Myocyte (in vitro differentiated cells): ENCODE measurements around the gene ANKRD39. TPM values are rescaled to one million over a fixed set of nuclear protein-coding genes. Genes with fewer than 3 reads are reported as not detected.
A peak's percentile ranks its signal among the peaks of the same experiment; 100 is the strongest.
"Not testable (repeated sequence)": the region's sequence is repeated elsewhere in the genome, so short reads cannot be mapped to it uniquely, and the experiment has no call there.

Experiments
- DNase-seq: peaks from one replicate; pipeline ENCODE4 v3.0.0-alpha.2; 2012; ENCODE audit warnings: low read depth
- total RNA-seq: library from RNA; depleted of rRNA; stranded (reverse); fragments of >200 nt; gene quantifications from 2 replicates; pipeline ENCODE4 v1.2.3, GENCODE V29; 2014

The ANKRD39 gene
- total RNA-seq, 1 donor from 2014 or later = 10.5 TPM

DNA sequence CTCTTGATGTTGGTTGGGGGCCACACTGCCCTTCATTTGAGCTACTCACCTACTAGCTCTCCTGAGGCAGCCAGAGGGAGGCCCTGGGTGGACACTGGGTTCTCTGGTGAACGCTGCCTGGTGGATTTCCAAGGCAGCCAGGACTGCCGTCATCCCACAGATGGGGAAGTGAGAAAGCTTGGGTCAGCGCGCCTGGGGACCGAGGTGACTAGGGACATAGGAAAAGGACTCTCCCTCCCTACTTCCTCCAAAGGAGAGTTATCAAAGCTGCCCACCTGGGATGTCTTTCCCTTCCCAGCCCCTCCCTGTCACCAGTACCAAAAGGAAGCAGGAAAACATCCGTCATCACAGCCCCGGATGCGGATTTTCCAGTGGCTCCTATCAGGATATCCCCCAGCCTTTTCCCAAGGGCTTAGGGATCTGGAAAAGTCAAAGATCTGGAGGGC lies 15.9 kb upstream of the ANKRD39 start:
- no peak for DNase-seq

DNA sequence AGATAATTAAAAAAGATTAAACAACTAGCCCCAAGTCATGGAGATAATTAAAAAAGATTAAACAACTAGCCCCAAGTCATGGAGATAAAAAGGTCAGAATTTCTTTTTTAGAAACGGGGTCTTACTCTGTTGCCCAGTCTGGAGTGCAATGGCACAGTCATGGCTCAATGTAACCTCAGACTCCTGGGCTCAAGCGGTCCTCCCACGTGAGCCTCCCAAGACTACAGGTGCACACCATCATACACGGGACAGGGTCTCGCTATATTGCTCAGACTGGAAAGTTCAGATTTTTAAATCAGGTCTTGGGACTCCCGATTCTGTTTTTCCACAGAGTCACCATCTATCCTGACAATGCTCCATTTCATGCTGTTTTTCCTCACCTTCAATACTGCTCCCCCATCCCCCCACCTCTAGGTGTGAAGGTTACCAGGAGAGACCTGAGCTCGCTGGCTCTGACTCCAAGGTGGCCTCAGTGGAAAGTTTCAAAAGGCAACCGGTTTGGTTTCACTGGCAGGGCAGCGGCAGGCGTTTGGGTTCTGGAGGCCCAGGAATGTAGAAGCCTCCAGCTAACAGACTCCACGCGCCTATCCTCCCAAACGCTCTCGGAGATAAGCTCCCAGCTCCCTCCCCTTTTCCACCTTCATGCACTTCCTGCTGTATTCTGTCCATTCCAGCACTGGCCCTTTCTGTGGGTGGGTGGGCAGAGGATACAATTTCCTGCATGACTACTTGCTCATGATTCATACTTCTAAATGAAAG lies 15.0 kb upstream of the ANKRD39 start:
- no peak for DNase-seq

DNA sequence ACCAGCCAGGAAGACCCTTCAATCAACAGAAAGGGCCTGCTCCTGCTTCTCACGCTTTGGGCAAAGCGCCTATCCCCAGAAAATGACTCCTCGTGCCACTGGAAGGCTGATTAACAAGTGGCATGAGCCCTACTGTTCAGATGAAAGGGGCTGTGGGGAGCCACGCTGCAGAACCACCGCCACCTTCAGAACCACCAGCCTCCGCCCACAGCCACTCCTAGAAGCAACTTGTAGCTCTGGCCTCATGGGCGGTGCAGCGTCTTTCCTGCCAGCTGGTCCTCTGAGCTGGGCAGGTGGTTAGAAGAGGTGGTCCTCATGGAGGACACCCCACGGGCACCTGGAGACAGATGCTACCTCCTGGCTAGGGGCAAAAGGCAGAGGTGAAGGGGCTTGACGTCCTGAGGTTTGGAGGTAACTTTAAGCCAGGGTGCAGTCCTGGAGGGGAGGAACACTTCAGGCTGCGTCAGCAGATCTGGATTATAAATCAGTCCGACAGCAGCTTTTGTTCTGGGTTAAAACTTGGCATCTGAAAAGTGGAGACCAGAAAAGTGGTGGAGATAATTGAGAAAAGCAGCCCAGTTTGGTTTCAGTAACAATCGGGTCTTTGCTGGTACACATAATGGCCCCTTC lies 12.9 kb upstream of the ANKRD39 start:
- peak; percentile 79 for DNase-seq

DNA sequence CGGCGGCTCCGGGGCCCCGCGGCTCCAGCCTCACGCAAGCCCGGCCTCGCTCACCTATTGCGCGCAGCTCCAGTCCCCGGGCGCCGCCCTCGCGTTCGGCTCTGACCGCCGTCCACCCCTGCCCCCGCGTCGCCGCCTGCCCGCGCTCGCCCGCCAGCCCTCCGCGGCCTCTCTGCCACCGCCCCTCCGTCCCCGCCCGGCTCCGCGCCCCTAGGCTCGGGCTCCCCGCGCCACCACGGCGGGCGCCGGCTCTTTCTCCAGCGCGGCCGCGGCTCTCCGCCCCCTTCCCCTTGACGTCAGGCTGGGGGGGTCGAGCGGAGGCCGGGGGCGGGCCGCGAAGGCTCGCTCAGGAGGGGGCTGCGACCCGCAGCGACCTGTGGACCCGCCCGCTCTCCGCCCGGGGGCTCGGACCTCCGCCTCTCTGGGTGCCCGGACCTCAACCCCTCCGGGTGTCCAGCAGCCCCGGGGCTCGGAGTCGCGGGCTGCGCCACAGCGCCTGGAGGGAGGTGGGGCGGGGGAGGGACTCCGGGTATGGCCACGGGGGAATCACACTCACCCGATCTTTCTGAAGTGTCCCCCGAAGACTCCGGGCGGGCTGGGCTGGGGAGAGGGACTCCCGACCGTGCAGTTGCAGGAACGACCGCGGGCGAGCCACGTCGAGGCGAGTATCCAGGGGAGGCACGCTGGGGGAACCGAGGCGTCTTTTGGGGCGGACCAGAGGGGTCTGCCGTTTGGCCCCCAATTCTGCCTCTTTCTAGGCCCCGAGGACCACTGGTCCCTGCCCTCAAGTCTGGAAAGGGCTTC lies 12.2 kb upstream of the ANKRD39 start, which contains the start of gene SEMA4C:
SEMA4C (minus strand) TSS at position 259 of the 804 bp plus-strand sequence. CDS start 2,194 bp downstream, outside the sequence.
- peak; percentile 69 for DNase-seq

DNA sequence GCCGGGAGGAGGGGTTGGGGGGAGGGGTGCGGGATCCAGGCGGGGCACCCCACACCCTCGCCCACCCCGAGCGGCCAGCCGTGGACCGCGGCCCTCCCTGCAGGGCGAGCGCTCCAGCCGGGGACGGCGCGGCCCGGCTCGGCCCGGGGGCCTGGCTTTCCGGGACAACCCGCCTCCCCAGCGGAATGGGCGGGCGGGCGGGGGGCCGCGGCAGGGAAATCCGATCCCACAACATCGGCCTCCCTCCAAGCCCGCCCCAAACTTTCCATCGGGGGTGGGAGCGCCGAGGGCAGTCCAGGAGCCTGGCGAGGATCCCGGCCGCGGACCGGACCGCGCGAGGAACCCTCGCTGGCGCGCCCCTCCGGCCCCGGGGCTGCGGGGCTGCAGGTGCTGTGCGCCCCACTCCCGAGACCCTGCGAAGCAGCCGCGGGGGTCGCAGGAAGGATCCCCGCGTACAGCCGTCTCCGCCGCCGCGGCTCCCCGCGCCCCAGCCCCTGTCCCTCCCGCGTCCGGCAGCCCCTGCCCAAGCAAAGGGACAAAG lies 11.5 kb upstream of the ANKRD39 start:
- DNase-seq = peak; percentile 85

DNA sequence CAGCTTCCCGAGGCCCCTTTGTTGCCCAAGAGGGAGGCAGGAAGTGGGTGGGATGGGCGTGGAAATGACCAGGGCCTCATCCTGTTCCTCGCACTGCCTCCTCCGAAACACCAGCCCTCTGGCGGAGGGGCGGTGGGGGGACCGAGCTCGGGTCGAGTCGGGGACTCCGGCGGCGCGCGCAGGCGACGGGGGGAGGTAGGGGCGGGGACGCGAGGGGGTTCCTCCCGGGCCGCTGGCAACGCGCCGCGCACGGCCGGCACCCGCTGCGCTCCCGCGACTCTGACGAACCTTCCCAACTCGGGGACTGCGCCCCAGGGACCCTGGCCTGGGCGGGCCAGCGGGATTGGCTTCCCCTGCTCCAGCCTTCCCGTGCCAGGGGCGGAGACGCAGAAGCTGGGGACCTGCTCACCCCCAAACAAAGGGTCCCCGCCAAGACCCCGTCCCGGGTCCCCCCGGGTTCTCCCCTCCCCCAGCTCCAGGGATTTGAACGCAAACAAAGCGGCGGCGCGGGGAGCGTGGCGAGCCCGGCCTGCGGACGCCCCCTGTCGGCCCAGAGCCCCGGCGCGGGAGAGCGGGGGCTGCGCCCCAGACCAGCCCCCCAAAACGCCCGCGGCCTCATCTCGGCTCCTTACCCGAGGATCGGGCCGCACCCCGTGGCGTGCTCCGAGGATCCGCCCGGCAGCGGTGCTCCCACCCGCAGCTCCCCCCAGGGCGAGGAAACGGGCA lies 10.9 kb upstream of the ANKRD39 start:
- DNase-seq = peak; percentile 92

DNA sequence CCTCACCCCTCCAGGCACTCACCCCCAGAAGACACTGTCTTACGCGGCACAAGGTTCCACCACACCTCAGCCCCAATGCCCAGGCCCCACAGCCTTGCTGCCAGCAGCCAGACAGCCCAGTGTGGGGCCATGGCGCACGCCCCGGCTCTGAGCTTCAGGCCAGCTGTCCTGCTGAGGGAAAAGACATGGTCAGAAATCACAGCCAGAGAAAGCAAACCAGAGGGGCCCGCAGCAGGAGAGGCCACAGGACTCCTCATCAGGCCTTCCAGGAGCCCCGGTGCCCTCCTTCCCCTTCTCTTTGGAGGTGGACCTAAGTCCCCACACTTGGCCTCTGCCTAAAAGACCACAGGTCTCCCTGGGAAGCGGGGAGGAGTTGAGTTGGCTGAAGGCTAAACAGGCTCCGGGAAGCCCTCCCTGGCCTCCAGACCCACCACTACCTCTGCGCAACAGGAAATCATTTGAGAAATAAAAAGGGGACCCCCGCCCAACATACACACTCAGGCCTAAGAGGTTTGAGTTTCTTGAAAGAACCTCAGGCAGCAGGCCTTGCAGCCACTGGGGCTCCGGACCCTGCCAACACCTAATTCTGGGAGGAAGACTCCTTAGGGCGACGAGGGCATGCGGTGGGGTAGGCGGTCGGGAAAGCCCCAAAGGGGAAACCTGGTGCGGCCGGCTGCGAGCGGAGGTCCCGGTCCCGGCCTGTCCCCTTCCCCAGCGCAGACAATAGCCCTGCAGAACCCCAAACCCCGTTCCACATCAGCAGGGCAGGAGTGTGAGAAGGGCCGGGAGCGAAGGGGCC lies 10.1 kb upstream of the ANKRD39 start:
- peak; percentile 62 for DNase-seq

DNA sequence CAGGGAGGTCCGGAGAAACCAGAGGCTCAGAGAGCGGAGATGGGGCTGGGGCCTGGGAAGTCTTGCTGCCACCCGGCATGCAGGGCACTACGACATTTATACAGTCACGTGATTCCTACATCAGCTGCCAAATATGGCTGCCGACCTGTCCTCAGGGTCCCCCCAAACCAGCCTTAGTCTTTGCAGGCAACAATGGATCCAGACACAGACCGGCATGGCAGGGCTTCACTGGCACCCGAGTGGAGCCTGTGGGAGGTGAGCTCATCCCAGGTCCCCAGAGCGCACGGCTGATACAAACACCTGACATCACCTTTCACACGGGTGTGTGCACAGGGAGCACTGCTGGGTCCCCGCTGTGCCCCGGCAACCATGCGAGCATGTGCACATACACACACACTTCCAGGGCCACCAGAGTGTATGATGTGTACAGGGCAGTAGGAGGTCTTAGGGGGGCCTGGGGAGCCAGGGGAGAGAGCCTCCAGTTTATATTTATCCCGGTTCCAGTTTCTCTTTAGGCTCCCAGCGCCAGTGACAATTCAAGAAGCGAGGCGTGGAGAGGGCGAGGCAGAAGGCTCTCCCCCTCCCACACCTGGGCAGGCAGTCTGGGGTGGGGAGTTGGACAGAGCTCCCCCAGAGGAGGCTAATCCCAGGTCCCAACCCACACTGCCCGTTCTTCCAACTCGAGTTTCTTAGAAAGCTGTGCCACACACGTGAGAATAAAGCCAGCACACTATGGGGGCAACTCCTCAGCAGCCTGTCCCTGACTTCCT lies 9.4 kb upstream of the ANKRD39 start:
- peak; percentile 44 for DNase-seq

DNA sequence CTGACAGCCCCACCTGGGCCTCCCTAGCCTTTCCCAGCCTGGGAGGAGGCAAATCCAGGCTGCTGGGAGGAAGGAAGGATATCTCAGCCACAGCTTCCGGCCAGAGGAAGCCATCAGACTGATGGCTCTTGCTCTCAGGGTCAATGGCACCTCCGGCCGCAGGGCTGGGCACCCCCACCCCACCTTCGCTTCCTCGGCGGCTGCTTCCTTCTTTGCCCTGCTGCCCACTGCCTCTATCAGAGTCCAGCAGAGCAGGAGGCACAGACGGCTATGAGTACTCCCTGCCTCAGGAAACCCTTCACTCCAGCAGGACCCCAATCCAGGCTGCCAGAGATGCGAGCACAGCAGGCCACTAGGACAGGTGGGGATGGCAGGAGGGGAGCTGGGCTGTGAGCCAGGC lies 8.8 kb upstream of the ANKRD39 start:
- no peak for DNase-seq

DNA sequence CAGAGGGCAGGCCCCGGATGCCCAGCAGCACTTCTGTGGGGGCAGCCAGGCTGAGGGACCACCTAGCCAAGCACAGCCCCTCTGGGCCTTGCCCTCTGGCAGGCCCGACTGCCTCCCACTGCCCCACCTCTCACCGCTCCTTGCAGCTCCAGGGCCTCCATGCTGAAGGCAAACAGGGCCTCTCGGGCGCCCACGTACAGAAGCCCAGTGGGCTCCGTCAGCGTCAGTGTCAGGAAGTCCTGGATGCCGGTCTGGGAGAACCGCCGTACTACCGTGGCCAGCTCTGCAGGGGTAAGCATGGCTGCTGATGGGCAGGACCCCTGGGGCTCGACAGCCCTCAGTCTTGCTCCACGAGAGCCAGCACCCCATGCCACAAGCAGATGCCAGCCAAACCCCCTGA lies 8.3 kb upstream of the ANKRD39 start:
- DNase-seq = no peak

DNA sequence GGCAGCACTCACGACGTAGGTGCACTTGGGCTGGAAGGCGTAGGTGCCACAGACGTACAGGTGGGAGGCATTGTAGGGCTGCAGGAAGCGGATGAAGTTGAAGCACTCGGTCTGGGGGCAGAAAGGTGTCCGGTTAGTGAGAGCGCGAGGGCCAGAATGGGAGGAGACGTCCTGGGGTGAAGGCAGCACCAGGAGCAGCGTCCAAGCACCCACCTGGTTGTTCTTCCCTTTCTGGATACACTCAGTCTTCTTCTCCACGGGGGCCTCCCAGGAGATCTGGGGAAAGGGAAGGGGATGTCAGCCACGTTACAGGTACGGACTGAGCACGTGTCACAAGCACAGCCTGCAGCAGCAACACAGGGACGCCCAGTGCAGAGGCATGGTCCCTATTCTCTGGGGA lies 7.8 kb upstream of the ANKRD39 start:
- no peak for DNase-seq

DNA sequence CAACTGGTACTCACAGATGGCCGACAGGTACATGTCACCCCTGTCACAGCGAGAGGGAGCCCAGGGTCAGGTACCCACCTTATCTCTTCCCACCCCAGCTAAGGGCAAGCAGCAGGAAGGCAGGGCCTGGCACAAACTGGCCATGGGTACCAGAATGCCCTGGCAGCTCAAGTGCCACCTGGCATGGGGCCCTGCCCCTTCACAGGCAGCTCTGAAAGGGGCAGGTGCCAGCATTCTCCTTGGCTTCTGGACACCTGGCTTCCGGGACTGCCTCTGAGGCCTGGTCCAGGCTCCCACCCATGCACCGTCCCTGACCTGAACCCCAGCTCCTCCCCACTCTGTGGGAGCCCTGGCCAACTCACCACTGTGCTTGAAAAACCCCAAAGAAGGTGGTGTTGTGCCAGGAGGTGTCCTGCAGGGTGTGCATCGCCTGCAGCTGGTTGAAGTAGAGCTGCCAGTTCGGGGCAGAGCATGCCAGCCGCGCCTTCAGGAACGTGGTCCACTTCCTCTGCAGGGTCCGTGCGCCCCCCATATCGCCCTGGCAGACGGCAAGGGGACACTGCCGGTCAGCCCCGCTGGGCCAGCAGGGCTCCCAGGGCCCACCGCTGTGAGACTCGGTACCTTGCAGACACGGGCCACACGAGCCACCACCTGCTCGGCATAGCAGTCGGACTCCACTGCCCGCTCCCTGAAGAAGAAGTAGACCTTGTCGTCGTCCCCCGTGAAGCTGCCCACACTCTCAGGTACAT lies 6.7 kb upstream of the ANKRD39 start:
- no peak for DNase-seq

DNA sequence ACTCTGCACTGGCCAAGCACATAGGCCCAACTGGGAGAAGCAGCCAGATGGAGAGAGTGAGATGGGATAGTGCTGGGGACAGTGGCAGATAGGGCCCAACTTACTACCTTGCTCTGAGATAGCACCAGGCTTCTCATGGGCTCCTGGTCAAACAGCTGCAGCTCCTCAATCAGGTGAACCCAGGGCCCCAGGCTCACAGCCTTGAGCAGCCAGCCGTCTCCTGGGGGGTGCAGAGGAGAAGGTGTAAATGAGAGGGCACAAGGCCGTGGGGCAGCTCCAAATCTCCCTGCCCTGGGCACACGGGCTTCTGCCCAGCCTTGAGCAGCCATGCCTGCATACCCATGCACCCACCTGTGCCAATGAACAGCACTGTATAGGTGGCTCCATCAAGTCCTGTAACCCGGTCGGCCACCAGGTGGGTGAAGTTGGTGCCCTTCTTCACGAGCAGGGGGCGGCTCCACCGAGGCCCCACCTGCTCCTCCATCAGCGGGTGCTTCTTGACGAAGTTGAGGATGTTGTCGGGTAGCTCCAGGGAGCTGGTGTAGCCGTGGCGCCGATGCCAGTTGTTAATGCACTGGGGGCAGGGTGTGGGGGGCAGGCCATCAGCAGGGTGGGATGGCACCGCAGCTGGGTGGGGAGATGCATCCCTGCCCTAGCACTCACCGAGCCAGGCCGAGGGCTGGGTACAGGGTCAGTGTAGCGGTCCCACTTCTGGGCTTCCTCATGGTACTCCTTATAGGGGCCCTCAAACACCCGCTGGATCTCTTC lies 5.9 kb upstream of the ANKRD39 start:
- no peak for DNase-seq

DNA sequence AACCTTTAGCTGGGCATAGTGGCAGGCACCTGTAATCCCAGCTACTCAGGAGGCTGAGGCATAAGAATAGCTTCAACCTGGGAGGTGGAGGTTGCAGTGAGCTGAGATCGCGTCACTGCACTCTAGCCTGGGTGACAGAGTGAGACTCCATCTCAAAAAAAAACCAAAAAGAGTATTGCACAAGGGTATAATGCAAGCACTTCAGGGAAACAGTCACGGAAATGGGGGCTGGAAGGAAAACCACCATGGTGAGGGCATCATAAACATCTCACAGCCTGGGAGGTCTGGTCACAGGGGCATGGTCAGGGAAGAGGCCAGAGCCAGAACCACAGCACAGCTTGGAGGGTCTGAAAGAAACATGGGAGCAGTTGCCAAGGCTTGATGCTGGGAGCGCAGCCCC lies 5.2 kb upstream of the ANKRD39 start:
- DNase-seq = not testable (repeated sequence)

DNA sequence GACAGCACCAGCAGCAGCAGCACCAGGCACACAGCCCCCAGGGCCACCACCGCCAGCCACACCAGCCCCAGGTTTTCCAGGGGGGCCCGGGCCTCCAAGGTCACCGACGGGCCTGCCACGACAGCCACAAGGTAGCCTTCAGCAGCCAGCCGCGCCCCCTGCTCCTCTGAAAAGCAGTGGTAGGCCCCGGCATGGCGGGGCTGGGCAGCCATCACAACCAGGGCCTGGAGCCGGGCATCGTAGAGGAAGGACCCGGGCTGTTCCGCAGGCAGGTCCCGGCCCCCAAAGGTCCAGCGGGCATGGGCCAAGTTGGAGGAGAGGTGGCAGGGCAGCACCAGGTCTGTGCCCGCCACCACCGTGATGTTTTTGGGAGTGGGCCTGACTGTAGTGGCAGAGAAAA lies 3.3 kb upstream of the ANKRD39 start:
- no peak for DNase-seq

DNA sequence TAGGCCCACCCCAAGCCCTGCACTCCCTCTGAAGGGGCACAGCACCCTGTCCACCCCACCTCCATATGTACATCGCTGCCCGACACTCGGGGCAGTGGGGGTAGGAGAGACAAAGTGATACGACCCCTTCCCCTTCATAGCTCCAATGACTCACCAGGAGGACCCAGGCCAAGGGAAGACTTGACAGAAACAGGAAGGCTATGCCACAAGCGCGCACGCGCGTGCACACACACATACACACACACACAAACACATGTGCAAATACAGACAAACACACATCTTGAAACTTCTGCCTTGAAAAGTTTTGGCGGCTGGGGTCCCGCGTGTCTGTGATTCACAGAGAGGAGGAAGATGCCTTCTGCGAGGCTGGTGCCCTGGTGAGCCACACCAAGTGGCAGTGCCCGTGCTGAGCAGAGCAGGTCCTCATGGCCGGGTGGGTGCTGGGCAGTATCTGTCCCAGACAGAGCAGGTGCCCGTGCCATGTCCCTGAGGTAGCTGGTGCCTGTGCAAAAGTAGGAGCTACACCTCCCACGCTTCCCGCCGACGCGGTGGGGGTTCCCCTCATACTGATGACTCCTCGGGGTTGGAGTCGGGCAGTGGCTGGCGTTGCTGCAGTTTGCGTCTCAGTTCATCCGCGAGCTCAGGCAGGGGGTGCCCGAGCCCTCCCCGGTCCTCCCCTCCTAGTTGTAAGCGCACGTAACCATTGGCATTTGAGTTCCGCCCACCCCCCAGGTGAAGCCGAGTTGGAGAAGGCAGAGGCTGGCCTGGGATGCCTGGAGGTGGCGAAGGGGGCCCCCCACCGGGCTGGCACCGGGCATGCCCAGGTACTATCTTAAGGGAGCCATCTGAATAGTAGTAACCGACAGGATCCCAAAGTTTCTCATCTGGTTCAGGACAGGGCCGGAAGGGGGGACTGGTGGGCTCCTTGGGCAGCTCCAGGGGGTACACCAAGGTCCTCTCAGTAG lies 2.5 kb upstream of the ANKRD39 start:
- DNase-seq = no peak

DNA sequence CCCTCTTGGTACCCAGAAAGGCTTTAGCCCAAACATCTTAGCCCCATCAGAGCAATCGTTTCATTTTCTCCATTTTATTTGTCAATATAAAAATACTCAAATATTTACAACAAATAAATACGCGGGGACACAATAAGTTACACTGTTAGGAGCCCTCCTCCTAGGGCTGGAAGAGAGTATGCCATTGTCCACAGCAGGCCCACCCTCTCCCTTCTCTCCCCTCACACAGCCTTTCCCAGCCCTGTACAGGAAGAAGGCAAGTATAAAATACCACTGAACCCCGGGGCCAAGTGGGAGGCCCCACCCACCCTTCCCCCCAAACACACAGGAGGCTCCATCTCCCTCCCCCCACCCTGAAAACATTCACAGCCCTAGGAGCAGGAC lies 1.9 kb upstream of the ANKRD39 start:
- DNase-seq = no peak
